ENCODE measurements around the gene SMIM26. TPM values are rescaled to one million over a fixed set of nuclear protein-coding genes. Genes with fewer than 3 reads are reported as not detected.

Gene SMIM26
- total and polyA plus RNA-seq, 2 of the 13 experiments (the other 11 are each of a cell fraction or from before 2014, with no cell fraction given) = 214 to 249 TPM

DNA sequence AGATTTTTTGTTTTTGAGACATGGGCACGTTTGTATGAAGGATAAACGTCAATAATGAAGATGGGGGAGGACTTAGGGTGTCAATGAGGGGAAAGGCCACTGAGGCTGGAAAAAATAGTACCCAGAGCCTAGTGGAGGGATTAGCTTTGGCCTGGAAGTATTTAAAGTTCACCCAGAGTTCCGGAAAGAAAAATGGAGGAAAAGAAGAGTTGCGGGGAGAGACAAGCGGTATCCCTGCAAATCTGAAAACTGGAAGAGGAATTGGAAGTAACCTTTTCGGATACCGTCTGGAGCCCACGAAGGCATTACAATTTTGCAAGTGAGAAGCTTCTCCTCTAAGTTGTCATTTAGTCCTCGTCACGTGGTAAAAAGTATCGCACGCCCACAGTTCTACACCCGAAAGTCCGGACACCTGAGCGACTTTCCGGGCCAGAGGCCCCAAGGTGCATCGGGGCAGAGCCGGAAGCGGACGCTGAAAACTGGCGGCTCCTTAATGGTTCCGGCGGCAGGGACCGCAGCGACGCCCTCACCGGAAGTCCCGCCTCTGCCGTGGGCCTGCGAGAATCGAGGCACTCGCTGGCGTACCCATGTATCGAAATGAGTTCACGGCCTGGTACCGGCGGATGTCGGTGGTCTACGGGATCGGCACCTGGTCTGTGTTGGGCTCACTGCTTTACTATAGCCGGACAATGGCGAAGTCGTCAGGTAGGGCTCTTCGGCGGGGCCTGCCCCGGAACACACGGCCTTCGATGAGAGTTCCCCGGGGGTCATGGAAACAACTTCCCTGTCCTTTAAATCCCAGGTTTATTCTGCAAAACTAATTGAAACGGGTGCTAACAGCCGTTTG, at the start of gene SMIM26 (continued):
- TF ChIP-seq, protein P1, sequence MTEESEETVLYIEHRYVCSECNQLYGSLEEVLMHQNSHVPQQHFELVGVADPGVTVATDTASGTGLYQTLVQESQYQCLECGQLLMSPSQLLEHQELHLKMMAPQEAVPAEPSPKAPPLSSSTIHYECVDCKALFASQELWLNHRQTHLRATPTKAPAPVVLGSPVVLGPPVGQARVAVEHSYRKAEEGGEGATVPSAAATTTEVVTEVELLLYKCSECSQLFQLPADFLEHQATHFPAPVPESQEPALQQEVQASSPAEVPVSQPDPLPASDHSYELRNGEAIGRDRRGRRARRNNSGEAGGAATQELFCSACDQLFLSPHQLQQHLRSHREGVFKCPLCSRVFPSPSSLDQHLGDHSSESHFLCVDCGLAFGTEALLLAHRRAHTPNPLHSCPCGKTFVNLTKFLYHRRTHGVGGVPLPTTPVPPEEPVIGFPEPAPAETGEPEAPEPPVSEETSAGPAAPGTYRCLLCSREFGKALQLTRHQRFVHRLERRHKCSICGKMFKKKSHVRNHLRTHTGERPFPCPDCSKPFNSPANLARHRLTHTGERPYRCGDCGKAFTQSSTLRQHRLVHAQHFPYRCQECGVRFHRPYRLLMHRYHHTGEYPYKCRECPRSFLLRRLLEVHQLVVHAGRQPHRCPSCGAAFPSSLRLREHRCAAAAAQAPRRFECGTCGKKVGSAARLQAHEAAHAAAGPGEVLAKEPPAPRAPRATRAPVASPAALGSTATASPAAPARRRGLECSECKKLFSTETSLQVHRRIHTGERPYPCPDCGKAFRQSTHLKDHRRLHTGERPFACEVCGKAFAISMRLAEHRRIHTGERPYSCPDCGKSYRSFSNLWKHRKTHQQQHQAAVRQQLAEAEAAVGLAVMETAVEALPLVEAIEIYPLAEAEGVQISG (CRISPR knock-in tag; IDR thresholded peaks at IDR 0.05) = peak; percentile 97
- TF ChIP-seq FOSL2 (CRISPR knock-in tag; IDR thresholded peaks at IDR 0.05) (peak; percentile 61; the same call in 1 of the 2 replicates), RBFOX2 (IDR thresholded peaks at IDR 0.05; ENCODE audit: low read depth, low read length) (peak; percentile 97), HOXA9 (CRISPR knock-in tag; IDR thresholded peaks at IDR 0.05; ENCODE audit: borderline replicate concordance) (peak; percentile 65; the same call in 1 of the 2 replicates), KDM5B (CRISPR knock-in tag; IDR thresholded peaks at IDR 0.05; ENCODE audit: borderline replicate concordance) (peak; percentile 97; the same call in 1 of the 2 replicates), KDM3A (CRISPR knock-in tag; IDR thresholded peaks at IDR 0.05; ENCODE audit: low read depth) (peak; percentile 96), ZNF230 (CRISPR knock-in tag; IDR thresholded peaks at IDR 0.05) (peak; percentile 70; the same call in 1 of the 2 replicates), ZNF350 (CRISPR knock-in tag; IDR thresholded peaks at IDR 0.05; ENCODE audit: borderline replicate concordance, low read depth) (peak; percentile 99), KDM4B (CRISPR knock-in tag; IDR thresholded peaks at IDR 0.05) (peak; percentile 91), SP1 (IDR thresholded peaks at IDR 0.05) (no peak), SP1 (CRISPR knock-in tag; IDR thresholded peaks at IDR 0.05) (peak; percentile 69), ZNF589 (CRISPR knock-in tag; conservative IDR thresholded peaks at IDR 0.05) (0 out of 2 replicates have a peak, but pooled peaks have one; percentile 85), HCFC1 (IDR thresholded peaks at IDR 0.05; ENCODE audit: low read depth, low read length) (peak; percentile 66; the same call in 1 of the 2 replicates), ZNF431 (CRISPR knock-in tag; IDR thresholded peaks at IDR 0.05; ENCODE audit: borderline replicate concordance, low read depth) (peak; percentile 97), RBM22 (optimal IDR thresholded peaks at IDR 0.05; ENCODE audit: low read length) (peak; percentile 64), IRX3 (CRISPR knock-in tag; IDR thresholded peaks at IDR 0.05; ENCODE audit: borderline replicate concordance, low read depth) (peak; percentile 53; the same call in 1 of the 2 replicates), BRD4 (CRISPR knock-in tag; IDR thresholded peaks at IDR 0.05) (peak; percentile 98), EZH2 (conservative IDR thresholded peaks at IDR 0.05; ENCODE audit: low read depth, low read length) (no peak), ZNF335 (CRISPR knock-in tag; IDR thresholded peaks at IDR 0.05) (peak; percentile 94), ZNF547 (CRISPR knock-in tag; IDR thresholded peaks at IDR 0.05) (peak; percentile 76; the same call in 1 of the 2 replicates)
- TF ChIP-seq, protein P2, sequence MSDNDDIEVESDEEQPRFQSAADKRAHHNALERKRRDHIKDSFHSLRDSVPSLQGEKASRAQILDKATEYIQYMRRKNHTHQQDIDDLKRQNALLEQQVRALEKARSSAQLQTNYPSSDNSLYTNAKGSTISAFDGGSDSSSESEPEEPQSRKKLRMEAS (IDR thresholded peaks at IDR 0.05) = peak; percentile 92
- TF ChIP-seq, protein P3, sequence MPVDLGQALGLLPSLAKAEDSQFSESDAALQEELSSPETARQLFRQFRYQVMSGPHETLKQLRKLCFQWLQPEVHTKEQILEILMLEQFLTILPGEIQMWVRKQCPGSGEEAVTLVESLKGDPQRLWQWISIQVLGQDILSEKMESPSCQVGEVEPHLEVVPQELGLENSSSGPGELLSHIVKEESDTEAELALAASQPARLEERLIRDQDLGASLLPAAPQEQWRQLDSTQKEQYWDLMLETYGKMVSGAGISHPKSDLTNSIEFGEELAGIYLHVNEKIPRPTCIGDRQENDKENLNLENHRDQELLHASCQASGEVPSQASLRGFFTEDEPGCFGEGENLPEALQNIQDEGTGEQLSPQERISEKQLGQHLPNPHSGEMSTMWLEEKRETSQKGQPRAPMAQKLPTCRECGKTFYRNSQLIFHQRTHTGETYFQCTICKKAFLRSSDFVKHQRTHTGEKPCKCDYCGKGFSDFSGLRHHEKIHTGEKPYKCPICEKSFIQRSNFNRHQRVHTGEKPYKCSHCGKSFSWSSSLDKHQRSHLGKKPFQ (CRISPR knock-in tag; IDR thresholded peaks at IDR 0.05; ENCODE audit: insufficient replicate concordance) = no peak
- TF ChIP-seq, protein P4, sequence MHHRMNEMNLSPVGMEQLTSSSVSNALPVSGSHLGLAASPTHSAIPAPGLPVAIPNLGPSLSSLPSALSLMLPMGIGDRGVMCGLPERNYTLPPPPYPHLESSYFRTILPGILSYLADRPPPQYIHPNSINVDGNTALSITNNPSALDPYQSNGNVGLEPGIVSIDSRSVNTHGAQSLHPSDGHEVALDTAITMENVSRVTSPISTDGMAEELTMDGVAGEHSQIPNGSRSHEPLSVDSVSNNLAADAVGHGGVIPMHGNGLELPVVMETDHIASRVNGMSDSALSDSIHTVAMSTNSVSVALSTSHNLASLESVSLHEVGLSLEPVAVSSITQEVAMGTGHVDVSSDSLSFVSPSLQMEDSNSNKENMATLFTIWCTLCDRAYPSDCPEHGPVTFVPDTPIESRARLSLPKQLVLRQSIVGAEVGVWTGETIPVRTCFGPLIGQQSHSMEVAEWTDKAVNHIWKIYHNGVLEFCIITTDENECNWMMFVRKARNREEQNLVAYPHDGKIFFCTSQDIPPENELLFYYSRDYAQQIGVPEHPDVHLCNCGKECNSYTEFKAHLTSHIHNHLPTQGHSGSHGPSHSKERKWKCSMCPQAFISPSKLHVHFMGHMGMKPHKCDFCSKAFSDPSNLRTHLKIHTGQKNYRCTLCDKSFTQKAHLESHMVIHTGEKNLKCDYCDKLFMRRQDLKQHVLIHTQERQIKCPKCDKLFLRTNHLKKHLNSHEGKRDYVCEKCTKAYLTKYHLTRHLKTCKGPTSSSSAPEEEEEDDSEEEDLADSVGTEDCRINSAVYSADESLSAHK (CRISPR knock-in tag; IDR thresholded peaks at IDR 0.05; ENCODE audit: borderline replicate concordance) = peak; percentile 81; the same call in 1 of the 2 replicates

All from HepG2 (cell line).